NAMALWA (cell line): ENCODE measurements around the gene STARD3.
"Not testable (repeated sequence)": the region's sequence is repeated elsewhere in the genome, so short reads cannot be mapped to it uniquely, and the experiment has no call there.

Experiments used
- DNase-seq: peaks from one replicate; pipeline ENCODE4 v3.0.0-alpha.2; 2015; ENCODE audit warnings: low spot score

The STARD3 gene

DNA sequence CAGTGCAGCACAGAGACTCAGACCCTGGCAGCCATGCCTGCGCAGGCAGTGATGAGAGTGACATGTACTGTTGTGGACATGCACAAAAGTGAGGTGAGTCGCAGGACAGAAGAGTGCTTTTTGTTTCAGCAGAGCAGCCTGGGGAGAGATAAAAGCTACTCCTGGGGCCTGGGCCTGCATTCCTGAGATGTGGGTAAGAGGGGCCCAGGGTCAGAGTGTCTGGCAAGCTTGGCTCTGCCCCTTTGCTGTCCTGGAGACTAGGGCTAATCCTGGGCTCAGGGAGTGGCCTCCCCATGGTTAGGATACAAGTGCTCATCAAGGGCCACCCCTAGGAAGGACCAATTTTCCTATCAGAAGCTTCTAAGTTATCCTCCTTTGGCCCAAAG is 58.1 kb downstream of the STARD3 start:
- DNase-seq: no peak

DNA sequence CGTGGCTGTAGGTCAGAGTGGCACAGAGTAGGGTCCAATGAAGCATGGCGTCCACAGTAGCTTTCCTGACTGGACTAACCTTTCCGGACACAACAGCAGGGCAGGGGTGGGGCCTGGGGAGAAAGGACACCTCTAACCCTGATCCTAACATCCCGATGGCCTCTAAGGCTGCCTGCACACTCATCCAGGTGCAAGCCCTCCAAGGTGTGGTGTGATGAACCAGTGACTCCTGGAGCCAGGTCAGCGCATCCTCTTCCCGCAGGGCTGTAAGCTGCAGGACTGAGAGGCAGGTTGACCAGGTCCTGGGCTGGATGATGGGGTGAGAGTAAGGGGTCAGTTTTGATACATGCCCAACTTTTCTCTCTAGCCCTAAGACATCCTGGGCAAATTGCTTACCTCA is 59.8 kb downstream of the STARD3 start:
- DNase-seq: no peak

GRCh38 chr17:39697961-39698360 is 61.0 kb downstream of the STARD3 start:
- DNase-seq: no peak

GRCh38 chr17:39699157-39699817 is 62.3 kb downstream of the STARD3 start:
- DNase-seq: not testable (repeated sequence)

DNA sequence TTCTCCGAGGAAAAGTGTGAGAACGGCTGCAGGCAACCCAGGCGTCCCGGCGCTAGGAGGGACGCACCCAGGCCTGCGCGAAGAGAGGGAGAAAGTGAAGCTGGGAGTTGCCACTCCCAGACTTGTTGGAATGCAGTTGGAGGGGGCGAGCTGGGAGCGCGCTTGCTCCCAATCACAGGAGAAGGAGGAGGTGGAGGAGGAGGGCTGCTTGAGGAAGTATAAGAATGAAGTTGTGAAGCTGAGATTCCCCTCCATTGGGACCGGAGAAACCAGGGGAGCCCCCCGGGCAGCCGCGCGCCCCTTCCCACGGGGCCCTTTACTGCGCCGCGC is 62.8 kb downstream of the STARD3 start, which contains the start of gene ERBB2:
TSS of gene ERBB2 (plus strand) at position 247 of the 330 bp plus-strand sequence. CDS start 175 bp downstream, outside the sequence.
- no peak for DNase-seq

DNA sequence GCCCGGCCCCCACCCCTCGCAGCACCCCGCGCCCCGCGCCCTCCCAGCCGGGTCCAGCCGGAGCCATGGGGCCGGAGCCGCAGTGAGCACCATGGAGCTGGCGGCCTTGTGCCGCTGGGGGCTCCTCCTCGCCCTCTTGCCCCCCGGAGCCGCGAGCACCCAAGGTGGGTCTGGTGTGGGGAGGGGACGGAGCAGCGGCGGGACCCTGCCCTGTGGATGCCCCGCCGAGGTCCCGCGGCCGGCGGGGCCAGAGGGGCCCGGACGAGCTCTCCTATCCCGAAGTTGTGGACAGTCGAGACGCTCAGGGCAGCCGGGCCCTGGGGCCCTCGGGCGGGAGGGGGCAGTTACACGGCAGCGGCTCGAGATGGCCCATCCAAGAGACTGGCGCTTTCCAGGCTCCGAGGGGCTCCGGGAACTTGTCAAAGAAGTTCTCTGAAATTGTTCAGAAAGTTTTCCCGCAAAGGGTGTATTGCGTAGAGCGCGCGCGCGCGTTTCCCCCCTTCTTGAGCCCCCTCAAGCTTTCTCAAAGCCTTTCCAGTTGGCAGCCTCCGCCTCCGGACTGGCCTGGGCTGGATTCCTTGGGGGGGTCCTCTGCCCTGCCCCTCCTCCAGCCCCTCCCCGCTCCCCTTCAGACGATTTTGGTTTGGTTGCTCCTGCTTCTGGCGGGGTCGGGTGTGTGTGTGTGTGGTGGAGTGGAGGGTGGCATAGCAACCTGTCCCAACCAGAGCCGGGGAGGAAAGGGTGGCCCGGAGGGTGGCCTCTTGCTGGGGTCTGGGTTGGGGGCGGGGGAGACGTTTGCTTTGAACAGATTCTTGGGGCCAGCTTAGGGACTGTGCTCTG is 63.4 kb downstream of the STARD3 start:
- no peak for DNase-seq

- DNase-seq: no peak
Observed at GRCh38 chr17:39701012-39701783, 64.3 kb downstream of the STARD3 start.

DNA sequence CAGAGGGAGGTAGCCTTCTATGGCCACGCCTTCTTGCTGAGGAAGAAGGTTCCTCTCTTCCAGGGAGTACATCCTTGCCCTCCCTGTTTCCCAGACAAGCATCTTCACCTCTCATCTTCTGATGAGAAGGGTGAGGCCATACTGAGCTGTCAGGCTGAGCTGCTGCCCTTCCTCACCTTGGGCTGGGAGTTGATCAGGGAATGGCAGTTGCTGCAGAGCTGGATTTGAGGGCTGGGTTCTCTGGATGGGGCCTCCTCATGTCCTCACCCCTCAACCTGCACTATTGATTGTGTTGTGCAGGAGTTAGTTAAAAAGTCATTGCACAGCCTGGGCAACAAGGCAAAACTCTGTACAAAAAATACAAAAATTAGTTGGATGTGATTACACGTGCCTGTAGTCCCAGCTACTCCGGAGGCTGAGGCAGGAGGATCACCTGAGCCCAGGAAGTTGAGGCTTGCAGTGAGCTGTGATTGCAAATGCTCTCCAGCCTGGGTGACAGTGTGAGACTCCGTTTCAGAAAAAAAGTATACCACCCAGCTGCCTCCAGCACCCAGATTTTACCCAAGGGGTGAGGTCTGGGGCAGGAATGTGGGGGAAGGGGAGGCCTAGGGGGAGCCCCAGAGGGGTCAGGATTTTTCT is 65.0 kb downstream of the STARD3 start:
- no peak for DNase-seq

GRCh38 chr17:39702901-39703893 is 66.3 kb downstream of the STARD3 start:
- peak; percentile 65 for DNase-seq

DNA sequence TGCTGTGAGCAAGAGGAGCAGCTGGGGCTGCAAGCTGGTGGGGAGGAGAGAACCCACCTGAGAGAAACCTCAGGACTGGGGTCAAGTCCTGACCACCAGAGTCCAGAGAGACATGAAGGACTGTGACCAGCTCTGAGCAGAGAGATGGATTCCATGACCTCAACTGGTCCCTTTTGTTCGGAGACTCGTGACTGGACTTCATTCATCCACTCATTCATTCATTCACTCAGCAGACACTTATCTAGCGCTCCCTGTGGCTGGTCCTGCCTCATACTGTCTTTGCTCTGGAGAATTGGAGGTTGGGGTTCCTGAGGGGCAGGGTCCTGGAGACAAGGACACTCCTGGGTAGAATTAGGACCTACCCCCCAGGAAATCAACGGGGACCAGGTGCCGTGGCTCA is 67.0 kb downstream of the STARD3 start:
- DNase-seq: no peak

DNA sequence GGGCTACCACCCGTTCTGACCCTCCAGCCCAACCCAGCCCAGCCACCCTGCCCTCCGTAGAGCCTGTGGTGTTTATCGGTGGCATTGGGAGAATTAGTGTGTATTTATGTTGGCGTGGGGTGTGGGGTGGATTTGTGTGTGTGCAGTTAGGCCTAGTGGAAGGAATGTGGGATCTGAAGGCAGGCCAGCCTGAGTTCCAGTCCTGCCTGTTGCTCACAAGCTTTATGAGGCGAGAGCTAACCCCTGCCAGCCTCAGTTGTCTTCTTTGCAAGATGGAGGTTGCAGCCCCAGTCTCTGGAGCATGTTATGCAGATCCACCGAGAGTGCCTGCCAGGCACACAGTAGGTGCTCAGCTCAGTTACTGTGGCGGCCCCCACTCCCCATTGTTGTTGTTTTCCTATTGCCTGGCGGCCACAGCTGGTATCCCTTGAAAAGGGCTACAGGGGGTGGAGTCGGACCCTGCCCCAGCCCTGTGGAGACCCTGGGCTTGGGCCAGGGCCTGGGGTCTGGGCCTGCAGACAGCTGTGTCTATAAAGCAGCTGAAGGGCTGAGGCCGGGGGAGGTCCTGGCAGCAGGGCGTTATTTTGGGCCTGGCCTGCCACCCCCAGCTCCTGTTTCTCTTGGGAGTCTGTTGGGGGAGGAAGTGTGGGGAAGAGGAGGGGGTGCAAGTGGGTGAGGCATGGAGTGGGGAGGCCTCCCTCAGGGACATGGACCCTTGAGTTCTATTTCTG is 68.0 kb downstream of the STARD3 start:
- DNase-seq: no peak

DNA sequence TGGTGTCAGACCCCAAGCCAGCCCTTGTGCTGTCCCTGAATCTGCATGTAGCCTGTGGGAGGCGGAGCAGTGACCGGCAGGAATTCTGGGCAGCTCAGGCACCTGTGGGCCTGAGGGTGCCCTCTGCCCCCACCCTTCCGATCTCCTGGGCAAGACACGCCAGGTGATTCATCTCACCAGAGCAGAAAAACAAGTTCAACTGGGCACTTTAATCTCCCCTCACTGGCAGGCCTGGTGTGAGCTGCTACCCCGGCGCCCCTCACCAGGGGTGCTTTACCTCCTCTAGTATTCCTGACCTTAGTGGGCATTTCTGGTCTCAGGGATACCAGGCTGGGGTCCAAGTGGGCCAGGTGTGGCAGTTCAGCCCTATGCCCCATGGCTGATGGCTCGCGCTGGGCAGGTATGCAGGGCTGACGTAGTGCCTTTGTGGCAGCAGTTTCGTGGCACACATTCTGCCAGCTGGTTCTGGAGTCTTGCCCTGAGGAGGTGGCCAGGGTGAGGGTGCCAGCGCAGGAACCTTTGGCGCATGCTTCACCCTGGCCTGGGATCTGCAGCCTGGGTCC is 68.9 kb downstream of the STARD3 start:
- DNase-seq: no peak

DNA sequence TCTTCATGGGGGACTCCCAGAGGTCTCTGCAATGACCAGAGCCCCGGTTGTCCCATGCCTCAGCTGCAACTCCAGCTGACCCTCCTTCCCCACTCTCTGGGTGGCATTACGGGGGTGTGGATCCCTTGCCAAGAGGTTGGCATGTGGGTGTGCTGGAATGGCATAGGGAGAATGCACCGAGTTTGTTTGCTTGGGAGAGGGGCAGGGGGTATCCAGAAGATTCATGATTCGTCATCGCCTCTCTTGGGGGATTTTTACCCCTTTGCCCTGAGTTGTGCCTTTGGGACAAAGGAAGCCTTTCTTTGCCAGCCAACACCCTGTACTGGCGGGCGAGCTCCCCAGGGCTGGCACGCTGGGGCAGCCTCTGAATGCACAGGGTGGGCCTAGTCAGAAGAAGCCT is 69.4 kb downstream of the STARD3 start:
- no peak for DNase-seq

- DNase-seq: no peak
Observed at GRCh38 chr17:39706921-39707337, 70.0 kb downstream of the STARD3 start.

DNA sequence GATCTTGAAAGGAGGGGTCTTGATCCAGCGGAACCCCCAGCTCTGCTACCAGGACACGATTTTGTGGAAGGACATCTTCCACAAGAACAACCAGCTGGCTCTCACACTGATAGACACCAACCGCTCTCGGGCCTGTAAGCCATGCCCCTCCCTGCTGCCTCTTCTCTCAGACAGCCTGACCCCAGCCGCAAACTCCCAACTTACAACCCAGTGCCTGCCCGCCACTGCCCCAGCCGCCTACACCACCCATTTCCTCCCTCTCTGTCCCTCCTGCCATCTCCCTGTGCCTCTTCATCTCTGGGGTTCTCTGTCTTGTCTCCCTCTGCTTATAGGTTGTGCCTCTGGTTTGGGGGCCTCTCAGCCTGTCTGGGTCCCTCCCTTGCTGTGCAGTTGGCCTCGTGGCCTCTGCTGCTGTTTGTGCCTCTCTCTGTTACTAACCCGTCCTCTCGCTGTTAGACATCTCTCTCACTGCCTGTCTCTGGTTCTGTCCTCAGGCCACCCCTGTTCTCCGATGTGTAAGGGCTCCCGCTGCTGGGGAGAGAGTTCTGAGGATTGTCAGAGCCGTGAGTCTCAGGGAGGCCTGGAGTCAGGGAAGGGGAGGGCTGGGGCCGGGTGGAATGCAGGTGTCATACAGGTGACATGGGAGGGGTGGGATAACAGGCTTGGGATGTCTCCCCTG is 72.5 kb downstream of the STARD3 start:
- DNase-seq: no peak

DNA sequence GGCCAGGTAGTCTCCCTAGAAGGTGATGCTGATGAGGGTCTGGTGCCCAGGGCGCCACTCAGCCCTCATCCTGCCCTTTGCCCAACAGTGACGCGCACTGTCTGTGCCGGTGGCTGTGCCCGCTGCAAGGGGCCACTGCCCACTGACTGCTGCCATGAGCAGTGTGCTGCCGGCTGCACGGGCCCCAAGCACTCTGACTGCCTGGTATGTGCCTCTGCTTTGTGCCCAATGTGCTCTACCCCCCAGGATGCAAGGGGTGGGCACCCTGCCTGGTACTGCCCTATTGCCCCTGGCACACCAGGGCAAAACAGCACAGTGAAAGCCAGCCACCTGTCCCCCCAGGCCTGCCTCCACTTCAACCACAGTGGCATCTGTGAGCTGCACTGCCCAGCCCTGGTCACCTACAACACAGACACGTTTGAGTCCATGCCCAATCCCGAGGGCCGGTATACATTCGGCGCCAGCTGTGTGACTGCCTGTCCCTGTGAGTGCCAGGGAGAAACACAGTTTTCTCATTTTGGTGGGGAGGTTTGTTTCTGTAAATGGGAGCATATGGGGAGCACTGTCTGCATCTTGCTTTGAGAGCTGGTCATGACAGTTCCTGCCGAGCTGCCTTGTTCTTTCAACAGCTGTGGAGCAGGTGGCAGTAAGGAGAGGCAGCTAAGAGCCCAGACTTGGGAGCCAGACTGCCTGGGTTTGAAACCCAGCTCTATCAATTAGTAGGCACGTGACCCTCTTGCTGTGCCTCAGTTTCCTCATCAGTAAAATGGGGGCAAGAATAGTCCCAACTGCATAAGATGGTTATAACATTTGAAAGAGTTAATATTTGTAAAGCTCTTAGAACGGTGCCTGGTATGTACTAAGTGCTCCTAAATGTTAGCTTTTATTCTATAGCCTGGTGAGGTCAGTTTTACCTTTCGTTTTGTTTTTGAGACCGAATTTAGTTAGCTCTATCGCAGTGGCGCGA is 73.3 kb downstream of the STARD3 start:
- no peak for DNase-seq

DNA sequence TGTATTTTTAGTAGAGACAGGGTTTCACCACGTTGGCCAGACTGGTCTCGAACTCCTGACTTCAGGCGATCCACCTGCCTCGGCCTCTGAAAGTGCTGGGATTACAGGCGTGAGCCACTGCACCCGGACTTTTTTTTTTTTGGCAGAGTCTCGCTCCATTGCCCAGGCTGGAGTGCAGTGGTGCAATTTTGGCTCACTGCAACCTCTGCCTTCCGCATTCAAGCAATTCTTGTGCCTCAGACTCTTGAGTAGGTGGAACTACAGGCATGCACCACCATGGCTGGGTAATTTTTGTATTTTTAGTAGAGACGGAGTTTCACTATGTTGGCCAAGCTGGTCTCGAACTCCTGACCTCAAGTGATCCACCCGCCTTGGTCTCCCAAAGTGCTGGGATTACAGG is 74.1 kb downstream of the STARD3 start:
- not testable (repeated sequence) for DNase-seq

- no peak for DNase-seq
Observed at GRCh38 chr17:39711851-39712250, 74.9 kb downstream of the STARD3 start.
